ENCODE results near the gene MUC6.

The MUC6 gene

DNA sequence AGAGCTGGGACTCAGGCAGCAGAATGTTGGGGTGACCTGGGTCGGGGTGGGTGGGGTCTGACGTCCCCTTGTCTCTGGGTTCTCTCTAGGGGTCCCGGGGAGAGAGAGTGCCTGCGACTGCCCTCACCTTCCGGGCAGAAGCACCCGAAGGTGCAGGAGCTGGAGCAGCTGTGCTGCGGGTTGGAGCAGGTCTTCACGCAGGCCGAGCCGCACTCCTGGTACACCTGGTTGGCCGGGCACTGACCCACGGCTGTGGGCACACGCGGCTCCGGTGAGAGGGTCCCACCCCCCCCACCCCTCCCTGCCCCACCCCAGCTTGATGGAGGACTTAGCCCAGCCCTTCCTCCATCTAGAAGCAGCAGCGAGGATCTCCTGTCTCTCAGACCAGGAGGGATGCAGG, 6.4 kb downstream of the MUC6 start:
- H3K4me3 ChIP-seq (ENCODE audit: low read length), result no peak overlapping the region
- no peak for TF ChIP-seq ZNF274 (IDR thresholded peaks at IDR 0.05; ENCODE audit: low read depth, low read length)

DNA sequence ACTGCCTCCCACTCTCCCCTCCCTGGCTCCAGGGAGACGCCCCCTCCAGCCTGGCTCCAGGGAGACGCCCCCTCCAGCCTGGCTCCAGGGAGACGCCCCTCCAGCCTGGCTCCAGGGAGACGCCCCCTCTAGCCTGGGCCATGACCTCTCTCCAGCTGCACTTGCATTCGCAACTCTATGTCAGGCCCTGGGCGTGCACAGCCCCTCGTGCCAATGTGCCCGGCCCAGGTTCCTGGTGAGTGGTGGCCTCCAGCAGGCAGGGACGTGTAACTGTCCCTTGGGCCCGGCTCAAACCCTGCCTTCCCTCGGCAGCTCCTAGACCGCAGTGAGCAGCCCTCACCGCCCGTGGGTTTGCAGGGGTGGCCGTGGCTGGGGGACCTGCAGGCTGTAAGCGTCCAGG, 6.9 kb downstream of the MUC6 start:
- TF ChIP-seq ZNF274 (IDR thresholded peaks at IDR 0.05; ENCODE audit: low read depth, low read length), result no peak

DNA sequence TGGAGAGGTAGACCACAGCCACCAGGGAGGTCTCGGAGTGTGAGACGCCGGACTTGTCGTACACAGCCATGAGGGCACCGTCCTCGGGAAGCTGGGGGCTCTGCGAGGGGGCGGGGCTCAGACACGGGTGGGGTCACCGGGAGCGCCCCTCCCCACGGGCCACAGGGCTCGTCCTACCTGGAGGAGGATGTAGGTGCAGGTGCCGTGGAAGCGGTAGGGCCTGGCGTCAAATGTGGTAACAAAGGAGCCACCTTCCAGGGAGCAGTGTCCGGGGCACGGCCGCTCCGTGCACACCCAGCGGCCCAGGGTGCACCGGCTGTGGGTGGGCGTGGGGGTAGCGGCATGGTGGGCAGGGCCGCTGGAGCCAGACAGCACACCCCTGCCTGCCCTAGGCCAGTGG, 7.5 kb downstream of the MUC6 start:
- H3K4me3 ChIP-seq (ENCODE audit: low read length), result no peak overlapping the region
- TF ChIP-seq ZNF274 (IDR thresholded peaks at IDR 0.05; ENCODE audit: low read depth, low read length), result no peak

More for the DNA sequence above, 6.9 kb downstream of the MUC6 start:
- H3K4me3 ChIP-seq (ENCODE audit: low read length), result no peak overlapping the region

DNA sequence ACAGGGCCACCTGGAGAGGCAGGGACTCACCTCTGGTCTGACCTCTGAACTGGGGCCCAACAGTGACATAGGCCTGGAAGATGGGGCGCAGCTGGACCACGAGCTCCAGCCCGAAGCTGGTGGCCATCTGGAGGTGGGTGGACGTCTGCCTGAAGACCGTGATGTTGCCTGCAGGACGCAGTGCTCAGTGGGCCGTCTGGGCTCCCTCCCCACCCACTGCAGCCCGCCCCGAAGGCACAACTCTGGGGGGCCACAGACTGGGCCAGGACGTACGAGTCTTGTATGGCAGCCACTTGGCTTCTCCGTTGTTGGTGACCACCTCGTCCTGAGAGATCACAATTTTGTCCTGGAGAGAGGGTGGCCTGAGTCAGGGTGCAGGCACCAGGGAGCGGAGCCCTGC, 7.9 kb downstream of the MUC6 start:
- H3K4me3 ChIP-seq (ENCODE audit: low read length), result no peak overlapping the region
- TF ChIP-seq ZNF274 (IDR thresholded peaks at IDR 0.05; ENCODE audit: low read depth, low read length), result no peak

DNA sequence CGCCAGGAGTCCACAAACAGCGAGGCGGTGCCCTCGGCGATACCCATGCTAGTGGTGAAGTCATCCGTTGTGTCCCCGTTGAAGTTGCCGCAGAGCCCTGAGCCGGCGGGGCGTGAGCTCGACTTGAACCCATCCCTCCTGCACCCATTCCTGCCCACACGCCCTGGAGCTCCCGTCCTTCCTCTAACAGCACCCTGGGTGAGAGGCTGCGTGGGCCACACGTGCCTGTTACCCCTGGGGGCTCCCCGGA, 8.3 kb downstream of the MUC6 start:
- no peak for TF ChIP-seq ZNF274 (IDR thresholded peaks at IDR 0.05; ENCODE audit: low read depth, low read length)
- no peak overlapping the region for H3K4me3 ChIP-seq (ENCODE audit: low read length)

DNA sequence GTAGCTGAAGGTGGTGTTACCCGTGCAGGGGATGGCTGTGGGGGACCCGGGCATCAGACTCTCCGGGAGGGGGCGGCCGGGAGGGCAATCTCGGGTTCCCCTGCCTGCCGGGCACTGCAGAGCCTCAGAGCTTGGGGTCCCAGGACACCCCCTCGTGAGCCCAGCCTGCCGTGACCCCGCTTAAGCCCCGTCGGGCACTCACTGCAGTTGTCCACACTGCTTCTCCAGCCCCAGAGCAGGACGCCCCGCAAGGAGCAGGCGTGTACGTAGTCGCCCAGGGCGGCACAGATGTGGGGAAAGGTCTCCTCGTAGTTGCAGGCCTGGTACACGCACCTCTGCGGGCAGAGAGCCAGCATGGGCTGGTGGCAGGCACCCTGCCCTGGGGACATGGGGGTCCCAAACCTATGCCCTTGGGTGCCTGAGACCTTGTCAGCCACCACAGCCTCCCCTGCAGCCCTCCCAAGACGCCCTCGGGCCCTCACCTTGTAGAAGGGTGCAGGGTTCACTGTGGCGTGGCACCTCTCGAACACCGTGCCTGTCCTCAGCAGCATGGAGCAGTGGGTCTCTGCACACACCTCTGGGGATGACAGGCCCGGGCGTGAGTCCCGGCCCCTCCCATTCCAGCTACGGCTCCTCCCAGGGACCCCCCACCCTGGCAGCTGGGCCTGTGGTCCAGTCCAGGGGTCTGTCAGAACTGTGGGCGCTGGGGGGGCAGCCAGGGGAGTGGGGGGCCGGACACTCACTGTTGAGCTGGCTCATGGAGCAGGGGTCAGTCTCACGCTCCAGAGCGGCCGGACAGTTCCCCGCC, 8.8 kb downstream of the MUC6 start:
- TF ChIP-seq ZNF274 (IDR thresholded peaks at IDR 0.05; ENCODE audit: low read depth, low read length), result no peak

DNA sequence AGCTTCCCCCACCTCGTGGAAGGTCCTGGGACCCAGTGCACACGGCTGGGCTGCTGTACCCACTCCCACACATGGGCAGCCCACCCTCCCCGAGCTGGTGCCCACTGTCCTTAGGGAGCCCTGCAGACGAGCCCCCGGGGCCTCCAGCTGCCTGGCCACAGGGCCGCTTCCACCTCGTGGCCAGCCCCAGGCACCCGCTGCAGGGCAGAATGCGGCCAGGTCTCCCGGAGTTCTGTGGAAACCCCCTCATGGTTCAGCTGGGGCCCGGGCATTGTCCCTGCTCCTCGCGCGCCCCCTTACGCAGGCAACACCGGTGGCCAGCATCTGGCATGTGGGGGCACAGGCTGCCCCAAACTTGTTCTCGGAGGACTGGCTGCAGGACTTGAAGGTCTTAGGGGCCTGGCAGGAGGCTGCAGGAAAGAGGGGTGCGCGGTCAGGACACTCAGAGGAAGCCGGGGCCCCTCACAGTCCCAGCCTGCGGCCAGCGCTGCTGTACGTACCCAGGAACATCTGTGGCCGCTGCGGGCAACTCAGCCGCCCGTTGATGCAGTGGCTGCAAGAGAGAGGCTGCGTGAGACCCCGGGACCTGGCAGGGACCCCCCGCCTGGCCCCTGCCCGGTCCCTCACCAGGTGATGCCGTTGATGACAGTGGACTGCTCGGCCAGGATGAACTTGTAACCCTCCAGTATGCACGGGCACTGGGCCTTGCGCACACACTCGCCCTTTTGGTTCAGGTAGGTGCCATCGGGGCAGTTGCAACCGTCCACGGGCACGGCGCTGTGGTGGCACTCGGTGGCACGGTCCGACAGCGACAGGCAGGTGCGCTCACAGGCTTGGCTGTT, 9.7 kb downstream of the MUC6 start:
- no peak overlapping the region for H3K4me3 ChIP-seq (ENCODE audit: low read length)
- TF ChIP-seq ZNF274 (IDR thresholded peaks at IDR 0.05; ENCODE audit: low read depth, low read length), result no peak

More for the DNA sequence above, 8.8 kb downstream of the MUC6 start:
- no peak overlapping the region for H3K4me3 ChIP-seq (ENCODE audit: low read length)

DNA sequence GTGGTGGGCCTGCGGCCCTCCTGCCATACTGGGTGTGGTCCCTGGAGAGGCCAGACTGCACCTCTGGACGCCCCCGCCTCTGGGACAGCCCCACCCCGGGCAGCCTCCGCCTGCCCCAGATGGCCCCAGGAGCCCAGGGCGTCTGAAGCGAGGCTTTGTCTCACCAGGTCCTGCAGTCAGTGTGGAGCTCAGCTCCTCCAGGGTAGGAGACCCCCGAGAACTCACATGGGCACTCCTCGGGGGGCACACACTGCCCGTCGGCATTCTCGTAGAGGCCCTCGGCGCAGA, 10.4 kb downstream of the MUC6 start:
- no peak for TF ChIP-seq ZNF274 (IDR thresholded peaks at IDR 0.05; ENCODE audit: low read depth, low read length)
- no peak overlapping the region for H3K4me3 ChIP-seq (ENCODE audit: low read length)

DNA sequence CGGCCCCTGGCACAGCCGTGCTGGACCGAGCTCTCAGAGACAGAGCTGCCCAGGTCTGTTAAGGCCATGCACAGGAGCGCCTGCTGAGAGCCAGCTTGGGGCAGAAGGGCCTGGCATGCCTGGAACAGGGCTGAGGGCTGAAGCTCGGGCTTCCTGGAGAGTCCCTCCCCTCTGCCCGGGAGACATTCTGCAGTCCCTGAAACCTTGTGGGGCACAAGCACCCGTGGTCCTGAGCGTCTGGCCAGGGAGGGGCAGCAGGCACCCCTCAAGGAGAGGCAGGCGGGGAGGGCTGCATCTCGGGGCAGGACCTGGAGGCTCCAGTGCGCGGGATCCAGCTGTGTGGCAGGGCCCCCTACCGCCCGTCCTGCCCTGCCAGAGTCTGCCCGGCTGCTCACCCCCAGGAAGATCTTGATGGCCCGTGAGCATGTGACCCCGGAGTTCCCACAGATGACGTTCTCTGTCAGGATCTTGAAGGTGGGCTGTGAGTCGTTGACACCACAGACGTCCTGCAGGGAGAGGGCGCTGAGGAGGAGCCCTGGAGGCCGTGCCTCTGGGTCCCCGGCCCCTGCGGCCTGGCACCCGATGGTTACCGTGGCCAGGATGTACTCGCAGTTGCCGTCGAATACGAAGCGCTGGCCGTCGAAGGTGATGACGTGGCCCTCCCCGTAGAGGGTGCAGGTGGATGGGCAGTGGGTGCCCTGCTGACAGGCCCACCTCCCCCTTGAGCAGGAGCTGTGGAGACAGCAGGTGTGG, 10.9 kb downstream of the MUC6 start:
- TF ChIP-seq ZNF274 (IDR thresholded peaks at IDR 0.05; ENCODE audit: low read depth, low read length), result no peak

DNA sequence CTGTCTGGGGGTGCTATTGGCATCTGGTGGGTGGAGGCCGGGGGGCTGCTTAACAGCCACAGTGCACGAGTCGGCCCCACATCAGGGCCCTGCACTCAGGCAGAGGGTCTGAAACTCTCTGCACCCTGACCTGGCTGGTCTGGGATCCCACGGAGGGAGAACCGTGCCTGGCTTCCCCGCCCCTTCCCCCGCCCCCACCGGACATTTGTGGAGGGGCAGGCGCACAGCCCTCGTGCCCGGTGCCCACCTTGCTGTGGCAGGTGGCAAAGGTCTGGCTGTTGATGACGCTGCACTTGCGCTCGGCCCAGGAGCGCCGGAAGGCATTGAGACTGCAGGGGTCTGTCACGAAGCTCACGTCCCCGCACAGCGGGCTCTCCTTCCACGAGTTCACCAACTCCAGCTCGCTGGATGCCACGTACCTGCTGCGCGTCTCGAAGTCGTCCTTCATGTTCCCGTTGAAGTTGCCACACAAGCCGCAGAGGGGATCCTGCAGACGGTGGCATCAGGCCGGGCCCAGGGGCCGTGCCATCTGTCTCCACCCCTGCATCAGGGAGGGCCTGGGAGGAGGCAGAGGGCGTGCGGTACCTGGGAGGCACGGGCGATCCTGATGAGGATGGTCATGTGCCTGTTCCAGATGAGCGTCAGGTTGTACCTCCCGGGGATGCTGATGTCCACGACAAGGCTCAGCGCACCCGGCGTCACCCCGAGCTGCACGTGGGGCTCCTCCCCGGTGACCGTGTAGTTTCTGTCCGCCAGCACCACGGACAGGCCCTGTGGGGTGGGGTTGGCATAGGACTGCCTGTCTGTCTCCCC, 11.7 kb downstream of the MUC6 start:
- TF ChIP-seq ZNF274 (IDR thresholded peaks at IDR 0.05; ENCODE audit: low read depth, low read length), result no peak
- no peak overlapping the region for H3K4me3 ChIP-seq (ENCODE audit: low read length)

More for the DNA sequence above, 10.9 kb downstream of the MUC6 start:
- no peak overlapping the region for H3K4me3 ChIP-seq (ENCODE audit: low read length)

DNA sequence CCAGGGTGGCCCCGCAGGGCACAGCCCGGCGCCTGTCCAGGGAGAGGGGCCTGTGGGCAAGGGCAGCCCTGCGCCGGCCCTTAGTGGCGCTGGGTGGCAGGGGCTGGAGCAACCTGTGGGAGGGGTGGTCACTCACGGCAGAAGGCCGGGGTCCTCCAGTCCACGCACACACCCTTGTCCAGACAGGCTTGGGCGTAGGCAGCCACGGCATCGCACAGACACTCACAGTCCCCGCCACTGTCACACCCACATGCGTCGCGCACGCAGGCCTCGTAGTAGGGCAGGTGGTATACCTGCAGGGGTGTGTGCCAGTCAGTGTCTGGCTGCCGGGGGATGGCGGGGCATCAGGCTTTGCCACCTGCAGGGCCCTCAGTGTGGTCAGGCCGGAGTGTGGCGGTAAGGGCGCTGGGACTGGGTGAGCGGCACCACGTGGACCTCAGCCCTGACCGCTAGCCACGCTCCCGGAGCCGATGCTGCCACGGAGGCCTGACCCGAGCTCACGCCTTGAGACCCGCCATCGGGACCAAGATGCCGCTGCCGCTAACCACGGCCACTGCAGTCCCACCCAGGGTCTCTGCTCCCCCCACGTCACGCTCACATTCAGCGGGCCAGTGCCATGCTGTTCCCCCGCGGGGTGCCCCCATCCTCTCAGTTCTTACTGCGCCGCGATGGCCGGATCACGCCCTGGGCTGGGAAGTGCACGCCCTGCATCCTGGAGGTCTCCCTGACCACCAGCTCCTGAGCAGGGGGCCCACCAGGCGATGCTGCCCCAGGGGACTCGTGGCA, 12.5 kb downstream of the MUC6 start:
- no peak for TF ChIP-seq ZNF274 (IDR thresholded peaks at IDR 0.05; ENCODE audit: low read depth, low read length)
- H3K4me3 ChIP-seq (ENCODE audit: low read length), result no peak overlapping the region

DNA sequence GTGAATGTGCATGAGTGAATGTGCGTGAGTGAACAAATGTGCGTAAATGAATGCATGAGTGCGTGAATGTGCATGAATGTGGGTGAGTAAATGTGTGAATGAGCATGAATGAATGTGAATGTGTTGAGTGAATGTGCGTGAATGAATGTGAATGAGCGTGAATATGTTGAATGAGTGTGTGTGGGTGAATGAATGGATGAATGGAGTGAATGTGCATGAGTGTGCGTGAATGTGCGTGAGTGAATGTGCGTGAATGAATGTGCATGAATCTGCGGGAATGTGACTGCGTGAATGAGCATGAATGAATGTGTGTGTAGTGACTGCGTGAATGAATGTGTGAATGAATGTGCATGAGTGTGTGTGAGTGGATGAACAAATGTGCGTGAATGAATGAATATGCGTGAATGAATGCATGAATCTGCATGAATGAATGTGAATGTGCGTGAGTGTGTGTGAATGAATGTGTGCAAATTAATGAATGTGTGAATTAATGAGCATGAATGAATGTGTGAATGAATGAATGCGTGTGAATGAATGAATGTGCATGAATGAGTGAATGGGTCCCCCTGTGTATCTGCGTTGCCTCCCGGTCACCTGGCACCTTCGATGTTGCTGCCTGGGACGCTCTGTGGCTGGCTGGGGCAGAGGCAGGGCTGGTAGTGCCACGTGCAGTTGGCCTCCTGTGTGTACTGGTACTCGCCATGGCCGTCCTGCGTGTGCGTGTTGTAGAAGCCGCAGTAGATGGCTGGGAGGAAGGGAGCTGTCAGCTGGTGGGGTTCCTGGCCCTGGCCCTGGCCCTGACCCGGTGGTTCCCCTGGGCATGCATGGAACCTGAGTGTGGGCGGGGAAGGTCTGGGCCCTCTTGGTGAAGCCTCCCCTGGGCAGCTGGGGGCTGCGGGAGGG, 13.4 kb downstream of the MUC6 start:
- H3K4me3 ChIP-seq (ENCODE audit: low read length), result no peak overlapping the region
- no peak for TF ChIP-seq ZNF274 (IDR thresholded peaks at IDR 0.05; ENCODE audit: low read depth, low read length)

All from GM08714 (cell line).